ENCODE results near the gene IMPDH1.
"Not testable (repeated sequence)": the region's sequence is repeated elsewhere in the genome, so short reads cannot be mapped to it uniquely, and the experiment has no call there.

Gene IMPDH1

DNA sequence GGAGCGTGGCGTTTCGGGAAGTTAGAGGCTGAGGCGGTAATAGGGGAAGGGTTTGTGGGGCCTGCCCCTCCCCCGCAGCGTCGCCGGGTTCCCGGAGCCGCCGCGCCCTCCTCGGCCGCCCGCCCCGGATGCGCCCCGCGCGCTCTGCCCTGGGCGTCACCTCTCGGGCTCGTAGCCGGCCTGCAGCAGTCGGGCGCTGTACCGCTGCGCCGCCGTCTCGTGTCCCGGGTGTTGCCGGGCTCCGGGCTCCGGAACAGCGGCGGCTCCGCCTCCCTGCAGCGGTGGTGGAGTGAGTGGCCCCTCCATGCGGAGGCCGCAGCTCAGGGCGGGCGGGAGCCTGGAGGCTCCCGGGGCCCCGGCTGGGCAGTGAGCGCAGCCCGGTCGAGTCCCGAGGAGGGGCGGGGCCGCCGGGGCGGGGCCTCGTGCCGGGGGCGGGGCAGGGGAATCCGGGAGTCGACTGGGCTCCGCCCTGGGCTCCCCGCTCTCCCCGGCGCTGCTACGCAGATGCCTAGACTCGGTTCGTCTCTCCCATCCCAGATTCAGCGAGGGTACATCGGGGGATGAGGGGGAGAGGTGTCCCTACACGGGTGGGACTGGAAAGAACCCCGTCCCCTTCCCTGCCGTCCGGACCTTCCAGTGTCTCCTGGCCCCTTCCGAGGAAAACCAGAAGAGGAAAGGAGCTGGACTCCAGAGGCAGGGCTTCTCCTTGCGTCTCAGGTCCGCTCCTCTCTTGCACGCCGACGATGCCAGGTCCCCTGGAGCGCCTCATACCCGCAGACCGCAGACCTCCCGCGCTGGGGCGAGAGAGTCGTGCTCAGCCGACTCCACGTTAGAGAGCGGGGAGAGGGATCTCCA lies at the start of gene IMPDH1:
IMPDH1 (minus strand) TSS at position 387 of the 855 bp plus-strand sequence; CDS start at position 306, 81 bp downstream.
- peak; percentile 80 for DNase-seq (ENCODE audit: low spot score)

GRCh38 chr7:128459394-128459878 lies 49.7 kb upstream of the IMPDH1 start:
- peak; percentile 77 for DNase-seq (ENCODE audit: low spot score)

DNA sequence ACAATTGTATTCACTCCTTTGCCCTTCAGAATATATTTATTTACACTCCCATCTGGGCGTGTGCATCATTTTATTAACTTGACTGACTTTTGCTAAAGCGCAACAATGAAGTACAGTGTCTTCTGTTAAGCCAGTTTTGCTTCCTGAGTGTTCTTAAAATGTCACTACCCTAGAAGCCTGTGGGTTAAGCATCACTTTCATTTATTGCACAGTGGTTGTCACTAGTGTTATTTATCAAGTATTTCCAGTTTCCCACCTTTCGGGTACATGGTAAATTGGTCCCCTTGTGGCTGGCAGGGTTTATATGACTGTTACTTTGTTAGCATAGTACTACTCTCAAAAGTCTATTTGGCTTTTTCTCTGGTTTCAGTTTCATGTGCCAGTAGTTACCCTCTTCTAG lies 49.2 kb upstream of the IMPDH1 start:
- DNase-seq (ENCODE audit: low spot score) = peak; percentile 75

DNA sequence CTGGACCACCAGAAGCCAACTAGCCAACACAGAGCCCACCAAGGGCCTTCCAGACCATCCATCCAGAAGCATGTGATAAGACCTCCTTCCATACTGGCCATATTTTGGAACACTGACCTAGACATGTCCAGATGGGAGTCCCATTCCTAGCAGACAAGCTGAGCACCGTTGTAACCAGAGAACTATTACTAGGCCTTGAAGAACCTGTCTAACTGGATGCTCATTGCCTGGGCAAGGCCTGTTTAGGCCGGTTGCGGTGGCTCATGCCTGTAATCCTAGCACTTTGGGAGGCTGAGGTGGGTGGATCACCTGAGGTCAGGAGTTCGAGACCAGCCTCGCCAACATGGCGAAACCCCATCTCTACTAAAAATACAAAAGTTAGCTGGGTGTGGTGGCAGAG lies 47.6 kb upstream of the IMPDH1 start:
- DNase-seq (ENCODE audit: low spot score) = not testable (repeated sequence)

DNA sequence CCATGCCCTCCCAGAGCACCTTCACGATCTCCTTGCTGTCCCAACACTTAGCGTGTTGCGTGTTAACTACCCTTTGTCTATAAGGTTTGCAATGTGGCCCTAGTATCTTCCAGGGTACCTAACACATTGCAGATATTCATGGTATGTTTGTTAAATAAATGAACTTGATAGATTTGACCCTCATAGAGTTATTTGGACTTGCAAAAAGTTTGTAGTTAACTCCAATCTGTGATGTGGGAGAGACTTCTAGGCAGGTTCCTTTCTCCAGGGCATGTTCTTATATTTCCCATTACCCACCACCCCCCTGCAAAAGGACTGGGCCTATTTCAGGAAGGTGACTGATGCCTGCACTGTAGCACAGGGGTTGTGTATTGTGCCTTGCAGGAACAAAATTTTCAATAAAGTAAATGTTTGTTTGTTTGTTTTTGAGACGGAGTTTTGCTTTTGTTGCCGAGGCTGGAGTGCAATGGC lies 46.5 kb upstream of the IMPDH1 start:
- no peak for DNase-seq (ENCODE audit: low spot score)

DNA sequence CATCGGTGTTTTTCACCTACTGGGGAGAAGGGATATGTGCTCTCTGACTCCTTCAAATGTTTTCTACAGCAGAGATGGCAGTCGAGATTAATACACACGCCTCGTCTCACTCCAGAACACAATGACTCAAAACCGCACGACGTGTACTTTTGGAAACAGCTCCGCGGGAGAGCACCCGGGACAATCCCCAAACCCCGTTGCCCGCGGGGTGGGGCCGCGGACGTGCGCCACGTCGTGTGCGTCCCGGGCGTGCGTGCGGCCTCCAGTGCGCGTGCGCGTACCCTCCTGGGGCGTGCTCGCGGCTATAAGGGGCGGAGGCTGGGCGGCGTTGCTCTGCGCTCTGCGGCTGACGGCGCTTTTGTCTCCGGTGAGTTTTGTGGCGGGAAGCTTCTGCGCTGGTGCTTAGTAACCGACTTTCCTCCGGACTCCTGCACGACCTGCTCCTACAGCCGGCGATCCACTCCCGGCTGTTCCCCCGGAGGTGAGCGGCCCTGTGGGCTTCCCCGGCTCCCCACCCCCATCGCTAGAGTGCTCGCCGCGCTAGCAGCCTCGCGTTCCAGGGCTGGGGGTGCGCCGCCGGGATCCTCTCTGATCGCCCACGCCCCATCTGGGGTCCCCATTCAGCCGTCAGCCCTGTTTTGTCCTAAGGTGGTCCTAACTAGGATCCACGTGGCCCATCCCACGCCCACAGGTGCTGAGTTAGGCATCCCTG lies 45.9 kb upstream of the IMPDH1 start, which contains the start of gene HILPDA:
HILPDA (plus strand) TSS at position 336 of the 712 bp plus-strand sequence. CDS start 1,391 bp downstream, outside the sequence.
- DNase-seq (ENCODE audit: low spot score) = peak; percentile 96

DNA sequence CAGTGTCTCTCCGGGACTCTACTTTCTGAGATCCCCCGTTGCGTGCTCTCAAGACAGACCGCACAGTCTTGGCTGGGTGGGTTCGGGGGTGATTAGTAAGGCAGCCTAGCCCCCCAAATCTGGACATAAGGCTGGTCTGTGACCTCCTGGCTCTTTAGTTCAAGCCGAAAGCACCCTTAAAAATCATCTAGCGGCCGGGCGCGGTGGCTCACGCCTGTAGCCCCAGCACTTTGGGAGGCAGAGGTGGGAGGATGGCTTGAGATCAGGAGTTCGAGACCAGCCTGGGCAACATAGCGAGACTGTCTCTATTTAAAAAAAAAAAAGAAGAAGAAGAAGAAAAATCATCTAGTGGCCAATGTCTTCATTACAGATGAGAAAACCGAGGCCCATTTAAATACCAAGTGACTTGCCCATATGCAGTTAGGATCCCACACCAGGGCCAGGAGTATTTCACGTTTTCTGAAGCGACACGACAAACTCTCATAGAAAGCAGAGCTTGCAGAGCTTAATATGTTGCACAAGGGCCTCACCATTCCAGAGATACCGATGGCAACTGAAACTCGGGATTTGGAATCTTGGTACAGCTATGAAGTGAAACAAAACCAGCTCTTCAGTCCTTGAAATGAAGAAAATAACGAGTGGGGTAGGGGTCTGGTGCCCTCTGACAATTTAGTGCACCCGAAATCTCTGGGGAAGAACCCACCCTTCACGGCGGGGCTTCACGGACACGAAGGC lies 45.2 kb upstream of the IMPDH1 start:
- no peak for DNase-seq (ENCODE audit: low spot score)

- DNase-seq (ENCODE audit: low spot score) = no peak
Measured at GRCh38 chr7:128453836-128454804, 44.3 kb upstream of the IMPDH1 start.

GRCh38 chr7:128452552-128452951 lies 42.8 kb upstream of the IMPDH1 start:
- no peak for DNase-seq (ENCODE audit: low spot score)

DNA sequence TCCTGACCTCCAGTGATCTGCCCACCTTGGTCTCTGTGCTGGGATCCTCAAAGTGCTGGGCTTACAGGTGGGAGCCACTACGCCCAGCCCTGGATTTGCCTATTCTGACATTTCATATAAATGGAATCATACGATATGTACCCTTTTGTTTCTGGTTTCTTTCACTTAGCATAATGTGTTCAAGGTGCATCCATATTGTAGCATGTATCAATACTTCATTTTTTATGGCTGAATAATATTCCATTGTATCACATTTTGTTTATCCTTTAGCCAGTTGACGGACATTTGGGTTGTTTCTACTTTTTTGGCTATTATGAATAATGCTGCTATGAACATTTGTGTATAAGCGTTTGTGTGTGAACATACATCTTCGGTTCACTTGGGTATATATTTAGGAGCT lies 41.1 kb upstream of the IMPDH1 start:
- no peak for DNase-seq (ENCODE audit: low spot score)

GRCh38 chr7:128450409-128450808 lies 40.6 kb upstream of the IMPDH1 start:
- DNase-seq (ENCODE audit: low spot score) = no peak

- DNase-seq (ENCODE audit: low spot score) = no peak
Measured at GRCh38 chr7:128448751-128449302, 39.0 kb upstream of the IMPDH1 start.

DNA sequence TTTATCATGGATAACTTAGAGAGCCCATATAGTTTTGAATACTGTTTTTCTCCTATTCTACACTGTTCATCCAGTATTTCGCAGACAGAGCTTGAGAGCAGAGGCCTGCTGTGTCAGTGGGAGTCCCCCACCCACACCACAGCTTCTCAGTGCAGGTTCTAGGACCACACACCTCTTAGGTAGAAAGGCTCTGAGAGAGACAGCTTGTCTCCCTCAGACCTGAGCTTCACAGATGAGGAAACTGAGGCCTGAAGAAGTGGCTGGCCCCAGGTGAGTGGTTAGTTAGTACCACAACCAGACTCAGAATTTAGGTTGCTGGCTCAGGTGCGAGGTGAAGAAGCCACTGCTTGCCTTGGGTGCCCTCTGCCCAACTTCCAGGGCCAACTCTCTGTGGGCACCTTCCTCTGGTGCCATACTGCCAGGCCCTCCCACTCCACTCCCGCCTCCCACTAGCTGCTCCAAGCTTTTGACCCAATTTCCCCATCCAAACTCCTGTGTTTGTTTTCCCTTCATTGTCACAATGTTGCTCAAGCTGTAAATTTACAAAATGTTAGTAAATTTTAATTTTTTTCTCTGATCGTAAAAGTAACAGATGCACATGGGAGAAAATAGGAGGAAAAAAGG lies 38.3 kb upstream of the IMPDH1 start:
- no peak for DNase-seq (ENCODE audit: low spot score)

DNA sequence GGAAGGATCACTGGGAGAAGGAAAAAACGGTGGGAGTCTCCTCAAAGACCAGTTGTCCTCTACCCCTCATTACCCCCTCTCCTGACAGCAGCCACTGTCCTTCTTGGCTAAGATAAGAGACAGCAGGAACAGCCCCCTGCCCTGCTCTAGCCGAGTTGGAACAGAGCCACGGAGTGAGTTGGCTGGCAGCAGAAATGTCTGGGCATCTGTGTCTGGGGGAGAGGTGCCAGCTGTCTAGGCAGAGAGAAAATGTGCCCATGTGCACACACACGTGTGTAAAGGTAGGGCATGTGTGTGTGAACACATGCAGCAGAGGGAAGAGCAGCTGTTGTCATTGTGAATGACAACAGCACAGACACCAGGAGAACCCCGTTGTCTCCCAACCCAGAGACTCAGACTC lies 36.5 kb upstream of the IMPDH1 start:
- DNase-seq (ENCODE audit: low spot score) = no peak

DNA sequence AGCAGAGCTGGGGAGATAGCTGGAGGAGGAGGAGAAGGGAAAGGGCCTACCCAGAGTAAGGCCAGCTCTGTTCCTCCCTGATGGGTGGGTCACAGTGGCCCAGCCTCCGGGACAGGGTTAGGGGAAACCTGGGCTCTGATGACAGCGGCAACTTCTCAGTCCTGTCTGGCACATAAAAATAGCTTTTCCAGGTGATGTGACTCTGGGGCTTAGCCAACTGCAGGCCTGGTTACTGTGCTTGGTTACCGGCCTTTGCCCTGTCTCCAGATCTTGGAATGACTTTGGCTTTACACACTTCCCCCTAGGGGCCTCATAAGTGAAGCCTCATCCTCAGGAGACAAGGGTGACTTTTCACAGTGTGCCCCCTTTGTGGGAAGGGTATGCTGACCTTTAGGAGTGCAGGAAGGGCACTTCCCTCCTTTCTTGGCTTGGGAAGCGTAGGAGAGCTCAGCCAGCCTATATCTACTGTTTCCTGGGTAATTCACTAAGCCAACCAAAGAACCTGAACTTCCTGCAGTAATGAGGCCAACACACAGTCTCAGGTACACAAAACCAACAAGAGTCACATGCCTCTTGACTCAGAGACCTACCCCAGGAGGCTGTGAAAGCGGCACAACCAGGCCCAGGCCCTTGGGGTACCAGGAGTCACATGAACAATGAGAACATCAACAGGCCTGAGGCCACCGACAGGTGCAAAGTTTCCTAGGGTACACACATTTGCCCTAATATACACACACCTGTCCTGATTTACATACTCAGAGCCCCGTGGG lies 34.2 kb upstream of the IMPDH1 start:
- no peak for DNase-seq (ENCODE audit: low spot score)

- no peak for DNase-seq (ENCODE audit: low spot score)
Measured at GRCh38 chr7:128442356-128442755, 32.6 kb upstream of the IMPDH1 start.

- no peak for DNase-seq (ENCODE audit: low spot score)
Measured at GRCh38 chr7:128437426-128438332, 27.9 kb upstream of the IMPDH1 start.

DNA sequence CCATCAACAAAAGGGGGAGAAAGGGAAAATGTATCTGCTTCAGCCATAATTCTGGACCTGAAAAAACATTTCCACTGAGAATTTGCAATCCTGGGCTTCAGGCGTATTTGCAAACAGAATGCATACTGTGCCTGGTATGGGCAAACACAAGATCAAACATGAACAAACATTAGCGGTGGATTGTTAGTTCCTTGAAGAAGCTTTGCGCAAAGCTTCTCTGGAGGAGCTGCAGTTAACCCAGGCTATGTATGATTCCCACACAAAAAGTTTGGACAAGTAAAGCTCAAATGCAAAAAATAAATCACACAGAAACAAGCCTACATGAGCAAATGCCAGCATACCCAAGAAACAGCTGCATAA lies 25.5 kb upstream of the IMPDH1 start:
- DNase-seq (ENCODE audit: low spot score) = no peak

All from activated CD4-positive, alpha-beta T cell treated with anti-CD3 and anti-CD28 coated beads, Interleukin-2, Interleukin-4, amounts not matched to agents 100 ng/mL and 50 ng/mL, durations not matched to agents 16 hours and 8 hours (primary cell).